HEK293T (cell line): Measurements from ENCODE around the gene ARID1B.

Source experiments
- ARNT ChIP-seq: fragments of 450-650 bp; IDR thresholded peaks from 2 replicates; pipeline ENCODE4 v1.6.1; 2017; ENCODE audit warnings: mild to moderate bottlenecking
- L3MBTL2 ChIP-seq: fragments of 450-650 bp; conservative IDR thresholded peaks from 2 replicates; pipeline ENCODE4 v1.6.1; 2016; ENCODE audit warnings: mild to moderate bottlenecking
- ZNF384 ChIP-seq: fragments of 450-650 bp; IDR thresholded peaks from 2 replicates; pipeline ENCODE4 v1.6.1; 2016

- TF ChIP-seq ARNT (no peak), ZNF384 (no peak), L3MBTL2 (no peak)
Observed at GRCh38 chr6:156842598-156843250, 65.5 kb downstream of the ARID1B start.
